ENCODE results near the gene ARHGEF16.

Gene ARHGEF16

GRCh38 chr1:3488432-3488831 is 34.0 kb downstream of the ARHGEF16 start:
- no peak overlapping the region for H3K27ac ChIP-seq
- H3K4me3 ChIP-seq (IDR thresholded peaks at IDR 0.05; ENCODE audit: insufficient read depth, low read depth, low read length): no peak overlapping the region
- TF ChIP-seq CTCF (conservative IDR thresholded peaks at IDR 0.05; ENCODE audit: low read depth, low read length): no peak
- H3K79me2 ChIP-seq (ENCODE audit: insufficient read depth, low read depth): no peaks in the 10 kb centered on the region
- no peaks in the 10 kb centered on the region for H4K20me1 ChIP-seq (ENCODE audit: insufficient read depth)
- H3K9ac ChIP-seq: no peak overlapping the region
- H3K4me1 ChIP-seq (ENCODE audit: low read depth, poor library complexity, severe bottlenecking): no peaks in the 10 kb centered on the region
- no peak overlapping the region for H2AFZ ChIP-seq (ENCODE audit: low read depth)
- peaks cover 81% of the 10 kb centered on the region for H3K27me3 ChIP-seq (ENCODE audit: insufficient read depth, low read depth)
- no peak overlapping the region for H3K4me2 ChIP-seq
- H3K36me3 ChIP-seq (ENCODE audit: insufficient read depth): no peaks in the 10 kb centered on the region

- no peak overlapping the region for H3K9ac ChIP-seq
- no peaks in the 10 kb centered on the region for H3K79me2 ChIP-seq (ENCODE audit: insufficient read depth, low read depth)
- H3K27ac ChIP-seq: no peak overlapping the region
- no peaks in the 10 kb centered on the region for H4K20me1 ChIP-seq (ENCODE audit: insufficient read depth)
- no peaks in the 10 kb centered on the region for H3K36me3 ChIP-seq (ENCODE audit: insufficient read depth)
- H3K27me3 ChIP-seq (ENCODE audit: insufficient read depth, low read depth): peaks cover 81% of the 10 kb centered on the region
- TF ChIP-seq CTCF (conservative IDR thresholded peaks at IDR 0.05; ENCODE audit: low read depth, low read length): no peak
- no peak overlapping the region for H3K4me3 ChIP-seq (IDR thresholded peaks at IDR 0.05; ENCODE audit: insufficient read depth, low read depth, low read length)
- no peak overlapping the region for H3K4me2 ChIP-seq
- H3K4me1 ChIP-seq (ENCODE audit: low read depth, poor library complexity, severe bottlenecking): no peaks in the 10 kb centered on the region
- H2AFZ ChIP-seq (ENCODE audit: low read depth): no peak overlapping the region
These were observed 35.7 kb downstream of the ARHGEF16 start for GRCh38 chr1:3490046-3490745.

GRCh38 chr1:3491291-3492246 is 37.1 kb downstream of the ARHGEF16 start:
- Histone ChIP-seq H3K27ac (no peak overlapping the region), H3K79me2 (ENCODE audit: insufficient read depth, low read depth) (no peaks in the 10 kb centered on the region), H4K20me1 (ENCODE audit: insufficient read depth) (no peaks in the 10 kb centered on the region), H3K36me3 (ENCODE audit: insufficient read depth) (no peaks in the 10 kb centered on the region), H2AFZ (ENCODE audit: low read depth) (no peak overlapping the region; the same call in 1 of the 2 replicates), H3K9ac (no peak overlapping the region), H3K4me2 (peak overlapping the region; percentile 57; the same call in 1 of the 2 replicates), H3K27me3 (ENCODE audit: insufficient read depth, low read depth) (peaks cover 79% of the 10 kb centered on the region), H3K4me1 (ENCODE audit: low read depth, poor library complexity, severe bottlenecking) (no peaks in the 10 kb centered on the region), H3K4me3 (IDR thresholded peaks at IDR 0.05; ENCODE audit: insufficient read depth, low read depth, low read length) (no peak overlapping the region)
- peak; percentile 95 for TF ChIP-seq CTCF (conservative IDR thresholded peaks at IDR 0.05; ENCODE audit: low read depth, low read length)

- no peak overlapping the region for H3K4me3 ChIP-seq (IDR thresholded peaks at IDR 0.05; ENCODE audit: insufficient read depth, low read depth, low read length)
- no peak overlapping the region for H3K4me2 ChIP-seq
These were observed 38.2 kb downstream of the ARHGEF16 start for GRCh38 chr1:3492545-3493246.

More at GRCh38 chr1:3492545-3493246, 38.2 kb downstream of the ARHGEF16 start:
- TF ChIP-seq CTCF (conservative IDR thresholded peaks at IDR 0.05; ENCODE audit: low read depth, low read length): no peak
- no peaks in the 10 kb centered on the region for H3K4me1 ChIP-seq (ENCODE audit: low read depth, poor library complexity, severe bottlenecking)
- H3K36me3 ChIP-seq (ENCODE audit: insufficient read depth): no peaks in the 10 kb centered on the region
- H4K20me1 ChIP-seq (ENCODE audit: insufficient read depth): no peaks in the 10 kb centered on the region
- H3K27me3 ChIP-seq (ENCODE audit: insufficient read depth, low read depth): peaks cover 81% of the 10 kb centered on the region
- no peak overlapping the region for H2AFZ ChIP-seq (ENCODE audit: low read depth)
- no peak overlapping the region for H3K27ac ChIP-seq
- no peak overlapping the region for H3K9ac ChIP-seq
- H3K79me2 ChIP-seq (ENCODE audit: insufficient read depth, low read depth): no peaks in the 10 kb centered on the region
